ENCODE data around the gene ELOVL7. TPM values are rescaled to one million over a fixed set of nuclear protein-coding genes. Genes with fewer than 3 reads are reported as not detected.

The ELOVL7 gene
- total and polyA plus RNA-seq, 2 of the 4 experiments (the other 2 are of a cell fraction): 0.18 TPM; not detected in 1

DNA sequence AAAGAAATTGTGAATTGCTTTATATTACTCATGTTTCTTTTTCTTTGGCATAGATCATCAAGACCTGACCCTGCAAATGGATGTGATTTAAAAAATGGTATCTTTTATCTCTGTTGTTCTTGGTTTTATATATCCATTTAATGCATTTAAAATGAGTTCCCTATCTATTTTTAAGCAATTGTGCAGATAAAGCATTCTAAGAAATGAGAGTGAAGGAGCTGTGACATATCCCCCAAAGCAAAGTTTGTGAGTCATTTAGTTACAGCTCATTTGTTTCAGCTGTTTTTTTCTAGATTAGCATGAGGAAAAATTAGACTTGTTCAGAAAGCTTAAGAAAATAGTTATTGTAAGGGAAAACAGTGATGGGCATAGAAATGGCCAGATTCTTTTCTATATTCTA, 7.6 kb upstream of the ELOVL7 start:
- no peak overlapping the region for H2AFZ ChIP-seq (replicated peaks; ENCODE audit: low read length, poor library complexity)
- CTCF ChIA-PET: no interaction called here
- H3K36me3 ChIP-seq (ENCODE audit: control insufficient read depth, insufficient read depth, low read length): no peaks in the 10 kb centered on the region
- H2BK15ac ChIP-seq (ENCODE audit: low read depth, low read length): no peak overlapping the region
- no peaks in the 10 kb centered on the region for H3K9me3 ChIP-seq (ENCODE audit: control insufficient read depth, insufficient read depth, low read length)
- H3K23ac ChIP-seq (ENCODE audit: low read depth, low read length): no peak overlapping the region
- no peaks in the 10 kb centered on the region; the same call in none of the 2 replicates for H3K27me3 ChIP-seq (ENCODE audit: control insufficient read depth, insufficient read depth, low read length)
- H4K8ac ChIP-seq (ENCODE audit: low read depth in 2 of 2, low read length in 2 of 2): no peak overlapping the region
- no peak overlapping the region for H3K27ac ChIP-seq (ENCODE audit: insufficient read depth, low read length)
- H3K18ac ChIP-seq (ENCODE audit: low read depth, low read length): no peak overlapping the region
- H2BK120ac ChIP-seq (ENCODE audit: low read depth, low read length): no peak overlapping the region
- no peaks in the 10 kb centered on the region for H3K79me1 ChIP-seq (ENCODE audit: low read depth in 1 of 2, low read length in 2 of 2)
- ATAC-seq (ENCODE audit: low read depth) (no peak), DNase-seq (no peak)
- no peak overlapping the region for H4K5ac ChIP-seq (ENCODE audit: low read depth, low read length)
- dilution Hi-C loops (cut with HindIII; ENCODE audit: low sequenced_read_pairs, unreplicated experiment) (no loop called here), in situ Hi-C loops (cut with MboI; ENCODE audit: low sequenced_read_pairs) (no loop called here), intact Hi-C loops (cut with micrococcal nuclease) (no loop called here)
- H2BK5ac ChIP-seq (ENCODE audit: low read depth, low read length, poor library complexity, severe bottlenecking): no peak overlapping the region
- no peak overlapping the region for H3K4me3 ChIP-seq (ENCODE audit: insufficient read depth, low read depth, low read length)
- H3K4ac ChIP-seq (ENCODE audit: low read depth, low read length): no peak overlapping the region
- H3K4me1 ChIP-seq (ENCODE audit: control insufficient read depth, insufficient read depth, low read length): no peaks in the 10 kb centered on the region
- H4K20me1 ChIP-seq (ENCODE audit: insufficient read depth, low read length): no peaks in the 10 kb centered on the region
- no peak for TF ChIP-seq SMC3 (IDR thresholded peaks at IDR 0.05; ENCODE audit: low read depth, low read length)
- no peak for TF ChIP-seq CEBPB (IDR thresholded peaks at IDR 0.05; ENCODE audit: low read depth, low read length)
- TF ChIP-seq MAZ (IDR thresholded peaks at IDR 0.05; ENCODE audit: borderline replicate concordance, low read depth, low read length): no peak
- no peak for TF ChIP-seq RCOR1 (IDR thresholded peaks at IDR 0.05; ENCODE audit: insufficient replicate concordance, low read length)
- TF ChIP-seq CHD1 (IDR thresholded peaks at IDR 0.05; ENCODE audit: low read depth, low read length): no peak
- TF ChIP-seq MAFK (IDR thresholded peaks at IDR 0.05; ENCODE audit: low read depth, low read length): no peak
- no peak for TF ChIP-seq CTCF (conservative IDR thresholded peaks at IDR 0.05; ENCODE audit: low read depth, low read length)
- TF ChIP-seq BHLHE40 (IDR thresholded peaks at IDR 0.05; ENCODE audit: low read depth, low read length): no peak
- TF ChIP-seq POLR2A (IDR thresholded peaks at IDR 0.05; ENCODE audit: low read depth, low read length): no peak
- no peak for TF ChIP-seq NFE2L2 (IDR thresholded peaks at IDR 0.05; ENCODE audit: low read depth, low read length)
- TF ChIP-seq FOS (IDR thresholded peaks at IDR 0.05; ENCODE audit: low read depth, low read length): no peak
- TF ChIP-seq, protein P1, sequence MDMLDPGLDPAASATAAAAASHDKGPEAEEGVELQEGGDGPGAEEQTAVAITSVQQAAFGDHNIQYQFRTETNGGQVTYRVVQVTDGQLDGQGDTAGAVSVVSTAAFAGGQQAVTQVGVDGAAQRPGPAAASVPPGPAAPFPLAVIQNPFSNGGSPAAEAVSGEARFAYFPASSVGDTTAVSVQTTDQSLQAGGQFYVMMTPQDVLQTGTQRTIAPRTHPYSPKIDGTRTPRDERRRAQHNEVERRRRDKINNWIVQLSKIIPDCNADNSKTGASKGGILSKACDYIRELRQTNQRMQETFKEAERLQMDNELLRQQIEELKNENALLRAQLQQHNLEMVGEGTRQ (IDR thresholded peaks at IDR 0.05; ENCODE audit: low read depth, low read length): no peak
- no peak for TF ChIP-seq ELK1 (IDR thresholded peaks at IDR 0.05; ENCODE audit: borderline replicate concordance, low read depth, low read length)
- TF ChIP-seq RFX5 (IDR thresholded peaks at IDR 0.05; ENCODE audit: low read depth, low read length): no peak
- TF ChIP-seq MXI1 (IDR thresholded peaks at IDR 0.05; ENCODE audit: borderline replicate concordance, low read depth, low read length): no peak
- no peak for TF ChIP-seq RAD21 (IDR thresholded peaks at IDR 0.05; ENCODE audit: low read length)
- no peak overlapping the region for H3K56ac ChIP-seq (ENCODE audit: extremely low read depth, insufficient read depth, low read length)
- BruUV-seq (replicated peaks): no TSS peak
- no peak overlapping the region for H3K4me2 ChIP-seq (ENCODE audit: low read depth, low read length)
- H2AK9ac ChIP-seq (replicated peaks; ENCODE audit: low read depth, low read length, poor library complexity): no peak overlapping the region
- no peak overlapping the region for H3K9ac ChIP-seq (ENCODE audit: low read depth, low read length)
- no peak overlapping the region for H3K14ac ChIP-seq (replicated peaks; ENCODE audit: low read depth, low read length)
- no peaks in the 10 kb centered on the region for H3K9me1 ChIP-seq (ENCODE audit: insufficient read depth, low read length)
- POLR2A ChIA-PET (ENCODE audit: unreplicated experiment): no interaction called here
- H4K91ac ChIP-seq (ENCODE audit: insufficient read depth, low read depth, low read length): no peak overlapping the region
- no peak overlapping the region for H2BK20ac ChIP-seq (ENCODE audit: low read depth, low read length)
- no peak overlapping the region for H2AK5ac ChIP-seq (ENCODE audit: low read depth, low read length)

Measured in IMR-90 (cell line).